NCI-H146 treated with DMSO at 0.1 percent for 48 hours (cell line): ENCODE results near the gene SEC63.
A peak's percentile ranks its signal among the peaks of the same experiment; 100 is the strongest.
"Not testable (repeated sequence)": the region's sequence is repeated elsewhere in the genome, so short reads cannot be mapped to it uniquely, and the experiment has no call there.

Source experiments
- DNase-seq: peaks from one replicate; lab custom pipeline; 2025; ENCODE audit not compliant: unreplicated experiment; lab: John Stamatoyannopoulos, UW

SEC63 gene, protein sequence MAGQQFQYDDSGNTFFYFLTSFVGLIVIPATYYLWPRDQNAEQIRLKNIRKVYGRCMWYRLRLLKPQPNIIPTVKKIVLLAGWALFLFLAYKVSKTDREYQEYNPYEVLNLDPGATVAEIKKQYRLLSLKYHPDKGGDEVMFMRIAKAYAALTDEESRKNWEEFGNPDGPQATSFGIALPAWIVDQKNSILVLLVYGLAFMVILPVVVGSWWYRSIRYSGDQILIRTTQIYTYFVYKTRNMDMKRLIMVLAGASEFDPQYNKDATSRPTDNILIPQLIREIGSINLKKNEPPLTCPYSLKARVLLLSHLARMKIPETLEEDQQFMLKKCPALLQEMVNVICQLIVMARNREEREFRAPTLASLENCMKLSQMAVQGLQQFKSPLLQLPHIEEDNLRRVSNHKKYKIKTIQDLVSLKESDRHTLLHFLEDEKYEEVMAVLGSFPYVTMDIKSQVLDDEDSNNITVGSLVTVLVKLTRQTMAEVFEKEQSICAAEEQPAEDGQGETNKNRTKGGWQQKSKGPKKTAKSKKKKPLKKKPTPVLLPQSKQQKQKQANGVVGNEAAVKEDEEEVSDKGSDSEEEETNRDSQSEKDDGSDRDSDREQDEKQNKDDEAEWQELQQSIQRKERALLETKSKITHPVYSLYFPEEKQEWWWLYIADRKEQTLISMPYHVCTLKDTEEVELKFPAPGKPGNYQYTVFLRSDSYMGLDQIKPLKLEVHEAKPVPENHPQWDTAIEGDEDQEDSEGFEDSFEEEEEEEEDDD

DNA sequence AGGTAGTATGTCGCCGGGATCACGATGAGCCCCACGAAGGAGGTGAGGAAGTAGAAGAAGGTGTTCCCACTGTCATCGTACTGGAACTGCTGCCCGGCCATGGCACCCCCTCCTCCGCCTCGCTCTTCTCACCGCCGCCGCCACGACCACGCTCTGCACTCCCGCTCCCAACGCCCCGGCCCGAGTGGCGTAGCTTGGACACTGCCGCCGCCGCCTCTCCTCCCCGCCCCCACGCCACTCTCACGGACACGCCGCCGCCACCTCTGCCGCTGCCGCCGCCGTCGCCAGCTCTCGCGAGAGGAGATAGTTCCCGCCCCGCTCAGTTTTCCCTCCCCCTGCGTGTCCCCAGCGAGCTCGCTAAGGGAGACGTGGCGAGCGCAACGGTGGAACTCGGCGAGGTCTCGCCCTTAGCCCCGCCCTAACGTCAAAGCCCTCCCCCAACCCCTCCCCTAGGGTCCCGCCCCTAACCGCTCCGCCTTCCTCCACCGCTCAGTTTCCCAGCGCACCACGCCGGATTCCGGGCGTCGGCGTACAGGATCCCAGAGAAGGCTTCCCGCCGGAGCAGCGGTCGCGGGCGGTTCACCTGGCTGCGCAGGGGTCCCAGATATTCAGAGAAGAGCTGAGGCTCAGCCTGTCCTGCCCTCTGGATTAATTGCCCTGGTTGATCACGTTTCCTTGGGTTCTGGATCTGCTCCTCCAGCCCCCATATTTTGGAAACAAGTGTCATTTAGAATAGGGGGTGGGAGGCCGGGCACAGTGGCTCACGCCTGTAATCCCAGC is at the start of gene SEC63:
TSS of gene SEC63 (minus strand) at position 300 of the 780 bp plus-strand sequence. CDS start at position 101, 199 bp downstream.
- peak; percentile 89 for DNase-seq

DNA sequence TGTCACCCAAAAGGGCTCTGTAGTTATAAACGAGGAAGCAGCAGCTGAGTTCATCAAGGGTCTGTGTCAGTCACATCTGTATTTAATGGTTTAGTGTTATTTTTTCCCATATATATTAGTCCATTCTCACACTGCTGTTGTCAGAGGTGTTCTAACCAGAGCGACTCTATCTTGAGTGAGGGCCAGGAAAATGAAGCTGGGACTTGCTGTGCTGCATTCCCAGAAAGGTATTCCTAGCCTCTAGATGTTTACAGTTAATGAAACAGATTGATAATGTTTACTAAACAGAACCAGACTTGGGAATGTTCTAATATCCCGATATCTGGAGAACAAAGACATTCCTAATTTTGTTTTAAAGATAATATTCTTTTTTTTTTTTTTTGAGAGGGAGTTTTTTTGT is 48.0 kb upstream of the SEC63 start:
- no peak for DNase-seq

DNA sequence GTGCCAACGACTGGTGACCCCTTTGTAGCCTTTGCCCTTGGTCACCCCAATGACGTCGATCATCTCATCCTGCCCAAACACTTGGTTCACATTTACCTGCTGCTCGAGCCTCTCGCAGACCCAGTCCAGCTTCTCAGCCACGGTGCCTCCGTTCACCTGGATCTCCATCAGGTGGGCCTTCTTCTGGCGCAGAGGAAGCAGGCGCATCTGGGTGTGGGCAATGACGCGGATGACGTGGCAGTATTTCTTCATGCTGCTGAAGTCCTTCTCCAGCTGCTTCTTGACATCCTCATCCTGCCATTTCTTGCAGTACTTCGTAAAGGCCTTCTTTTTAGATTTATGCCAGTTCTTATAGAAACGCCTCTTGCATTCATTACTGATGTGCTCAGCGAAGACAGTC is 46.9 kb upstream of the SEC63 start:
- no peak for DNase-seq

DNA sequence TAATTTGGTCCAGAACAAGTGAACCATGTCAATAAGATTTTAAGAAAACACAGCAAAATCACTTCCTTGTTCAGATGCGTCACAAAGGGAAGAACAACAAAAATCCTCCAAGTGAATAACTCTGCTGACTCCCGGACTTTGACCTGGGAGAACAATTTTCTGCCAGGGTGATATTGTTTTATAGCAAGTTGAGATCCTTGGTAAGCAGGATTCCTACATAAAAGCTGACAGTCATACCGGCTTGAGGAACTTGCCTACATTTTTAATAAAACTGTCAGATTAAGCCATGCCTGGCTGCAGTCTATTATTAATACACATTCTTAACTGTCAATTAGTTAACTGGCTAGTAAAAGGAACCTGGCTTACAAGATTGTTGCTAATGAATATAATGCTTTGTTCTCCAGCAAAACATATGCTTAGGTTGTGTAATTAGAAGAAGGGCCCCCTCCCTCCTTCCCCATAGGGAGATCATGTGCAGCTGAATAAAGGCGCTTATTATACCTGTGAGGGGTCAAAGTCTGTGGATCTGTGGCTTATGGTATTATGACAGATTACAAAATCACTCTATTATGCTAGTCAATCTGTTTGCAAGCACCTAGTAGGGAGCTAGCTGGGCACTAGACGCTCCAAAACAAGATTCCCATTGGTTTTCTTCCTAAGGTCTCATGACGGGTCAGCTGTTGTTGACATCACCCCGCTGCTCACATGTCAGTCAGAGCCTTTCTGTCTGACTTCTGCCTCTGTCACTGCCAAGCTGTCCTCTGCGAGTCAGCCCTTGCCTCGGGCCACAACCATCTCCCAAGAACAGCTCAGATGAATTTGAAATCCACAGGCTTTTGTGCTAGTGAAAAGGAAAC is 44.6 kb upstream of the SEC63 start:
- peak; percentile 83 for DNase-seq

DNA sequence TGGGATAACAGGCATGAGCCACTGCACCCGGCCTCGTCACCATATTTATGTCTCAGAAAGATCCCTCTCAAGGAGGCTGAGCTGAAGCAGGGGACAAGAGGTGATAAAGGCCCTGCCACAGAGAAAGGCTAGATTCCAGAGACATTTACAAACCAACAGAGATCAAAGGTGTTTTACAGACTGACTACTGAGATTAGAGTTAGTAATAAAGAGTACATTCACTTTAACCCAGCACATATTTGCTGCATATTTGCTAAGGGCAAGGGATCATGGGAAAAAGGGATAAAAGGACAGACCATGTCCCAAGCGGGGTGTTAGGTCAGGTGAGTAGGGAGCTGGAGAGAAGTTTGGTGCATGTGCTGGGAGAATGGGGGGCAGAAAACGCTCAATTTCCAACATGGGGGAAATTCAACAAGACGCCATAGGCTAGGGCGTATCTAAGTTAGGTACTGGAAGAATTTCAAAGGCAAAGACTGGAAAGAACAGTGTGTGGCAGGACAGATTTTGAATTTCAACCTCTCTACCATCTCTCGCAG is 43.8 kb upstream of the SEC63 start:
- DNase-seq = no peak

DNA sequence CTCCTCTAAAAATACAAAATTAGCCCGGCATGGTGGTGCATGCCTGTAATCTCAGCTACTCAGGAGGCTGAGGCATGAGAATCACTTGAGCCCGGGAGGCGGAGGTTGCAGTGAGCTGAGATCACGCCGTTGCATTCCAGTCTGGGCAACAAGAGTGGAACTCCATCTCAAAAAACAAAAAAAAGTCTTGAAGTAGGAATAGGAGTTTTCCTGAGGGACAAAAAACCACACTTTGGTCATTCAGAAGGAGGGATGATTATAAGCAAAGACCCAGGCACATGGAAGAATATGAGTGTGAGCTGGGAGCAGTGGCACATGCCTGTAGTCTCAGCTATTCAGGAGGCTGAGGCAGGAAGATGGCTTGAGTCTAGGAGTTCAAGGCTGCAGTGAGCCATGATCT is 42.3 kb upstream of the SEC63 start:
- DNase-seq = not testable (repeated sequence)

DNA sequence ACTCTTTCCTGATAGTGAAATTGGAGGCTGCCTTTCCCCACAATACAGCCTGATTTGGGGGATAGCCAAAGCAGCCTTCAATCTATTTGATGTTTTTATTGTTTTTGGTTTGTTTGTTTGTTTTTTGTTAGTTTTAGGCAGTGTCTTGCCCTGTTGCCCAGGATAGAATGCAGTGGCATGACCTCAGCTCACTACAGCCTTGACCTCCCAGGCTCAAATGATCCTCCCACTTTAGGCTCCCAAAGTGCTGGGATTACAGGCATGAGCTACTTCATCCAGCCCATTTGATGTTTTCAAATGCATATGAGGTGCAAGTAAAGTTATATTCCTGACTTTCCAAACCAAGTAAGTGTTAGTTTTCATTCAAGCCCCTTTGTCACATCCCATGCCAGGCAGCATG is 41.3 kb upstream of the SEC63 start:
- no peak for DNase-seq

DNA sequence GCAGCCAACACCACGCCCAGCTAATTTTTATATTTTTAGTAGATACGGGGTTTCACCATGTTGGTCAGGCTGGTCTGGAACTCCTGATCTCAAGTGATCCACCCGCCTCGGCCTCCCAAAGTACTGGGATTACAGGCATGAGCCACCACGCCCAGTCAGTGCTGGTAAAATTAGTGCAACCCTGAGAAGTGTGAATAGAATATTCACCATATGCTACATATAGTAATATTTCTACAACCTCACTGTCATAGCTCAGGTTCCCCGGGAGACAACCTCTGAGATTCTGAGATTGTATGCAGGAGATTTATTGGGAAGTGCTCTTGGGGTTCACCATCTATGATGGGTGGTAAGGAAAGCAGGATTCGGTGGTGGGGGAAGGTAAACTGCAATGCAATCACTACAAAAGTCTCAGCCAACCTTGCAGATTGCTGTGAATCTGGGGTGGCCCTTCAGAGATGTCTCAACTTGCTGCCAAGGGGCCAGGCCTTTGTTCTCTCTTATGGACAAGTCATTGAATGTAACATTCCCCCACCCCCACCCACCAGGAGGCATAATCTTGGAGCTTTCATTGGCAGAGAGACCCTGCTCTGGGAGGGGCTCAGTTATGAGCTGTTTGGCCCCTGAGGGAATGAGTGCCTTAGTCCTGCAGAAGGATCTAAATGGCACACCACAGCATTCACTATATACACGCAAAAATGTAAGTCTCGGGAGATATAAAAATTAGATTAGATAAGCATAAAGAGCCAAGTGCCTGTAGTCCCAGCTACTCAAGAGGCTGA is 34.0 kb upstream of the SEC63 start:
- DNase-seq = no peak

DNA sequence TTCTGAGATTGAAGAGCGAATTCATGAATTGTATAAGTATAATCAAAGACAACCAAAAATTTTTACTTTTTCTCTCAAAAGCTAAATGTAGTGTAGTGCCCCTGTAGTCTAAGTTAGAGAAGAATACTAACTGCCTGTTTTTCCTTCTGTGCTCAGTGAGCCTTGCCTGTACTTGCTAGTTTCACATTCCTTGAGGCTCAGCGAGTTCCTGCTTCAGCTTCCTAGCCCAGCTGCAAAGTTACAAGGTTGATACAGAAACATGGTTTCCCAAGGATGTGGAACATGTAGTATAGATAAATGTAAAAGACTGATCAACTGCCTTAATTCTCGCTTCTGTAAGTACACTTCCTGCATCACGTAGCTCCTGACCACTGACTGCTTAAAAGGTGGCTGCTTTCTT is 33.1 kb upstream of the SEC63 start:
- DNase-seq = no peak

DNA sequence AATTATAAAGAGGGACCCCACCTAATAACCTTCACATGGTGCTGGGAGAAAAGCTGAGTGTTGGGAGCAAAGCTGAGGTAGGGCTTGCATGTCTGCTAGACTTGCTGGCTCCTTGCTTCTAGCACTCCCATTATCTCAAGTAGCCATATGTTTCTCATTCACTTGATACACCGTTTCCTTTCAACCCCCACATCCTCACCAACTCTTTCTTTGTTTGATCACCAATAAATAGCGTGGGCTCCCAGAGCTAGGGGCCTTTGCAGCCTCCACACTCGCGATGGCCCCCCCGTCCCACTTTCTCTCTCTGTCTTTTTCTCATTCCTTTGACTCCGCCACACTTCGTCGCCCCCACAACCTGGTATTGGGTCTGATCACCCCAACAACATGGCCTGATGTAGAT is 32.6 kb upstream of the SEC63 start:
- not testable (repeated sequence) for DNase-seq

DNA sequence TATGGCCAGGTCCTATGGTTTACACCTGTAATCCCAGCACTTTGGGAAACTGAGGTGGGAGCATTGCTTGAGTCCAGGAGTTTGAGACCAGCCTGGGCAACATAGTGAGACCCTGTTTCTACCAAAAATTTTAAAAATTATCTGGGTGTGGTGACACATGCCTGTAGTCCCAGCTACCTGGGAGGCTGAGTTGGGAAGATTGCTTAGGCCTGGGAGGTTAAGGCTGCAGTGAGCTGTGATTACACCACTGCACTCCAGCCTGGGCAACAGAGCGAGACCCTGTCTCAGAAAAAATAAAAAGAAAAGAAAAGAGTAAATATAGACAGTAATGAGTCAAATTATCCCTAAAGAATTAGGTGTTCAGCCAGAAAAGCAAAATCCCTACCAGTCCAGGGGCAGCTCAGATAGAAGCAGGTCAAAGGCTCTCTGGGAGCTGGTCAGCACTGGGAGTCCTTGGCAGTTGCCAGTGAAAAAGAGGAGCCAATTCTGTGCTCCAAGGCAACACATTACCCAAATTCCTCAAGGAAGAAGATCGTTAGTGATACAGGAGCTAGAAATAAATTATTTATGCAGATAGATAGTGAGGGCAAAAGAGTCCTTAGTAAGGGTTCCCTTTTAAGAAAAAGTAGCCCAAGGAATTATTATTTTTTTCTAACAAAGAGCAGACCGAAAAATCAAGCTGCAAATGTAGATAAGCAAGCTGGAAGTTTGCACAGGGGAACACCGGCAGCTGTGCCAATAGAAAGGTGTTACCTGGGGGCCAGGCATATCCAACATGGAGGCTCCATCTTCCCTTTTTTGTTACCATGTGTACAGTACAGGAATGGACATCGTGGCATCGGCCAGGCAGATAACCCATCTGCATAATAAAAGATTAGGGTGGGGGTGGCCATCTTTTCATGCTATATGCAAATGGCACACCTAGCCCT is 31.4 kb upstream of the SEC63 start:
- peak; percentile 54 for DNase-seq

DNA sequence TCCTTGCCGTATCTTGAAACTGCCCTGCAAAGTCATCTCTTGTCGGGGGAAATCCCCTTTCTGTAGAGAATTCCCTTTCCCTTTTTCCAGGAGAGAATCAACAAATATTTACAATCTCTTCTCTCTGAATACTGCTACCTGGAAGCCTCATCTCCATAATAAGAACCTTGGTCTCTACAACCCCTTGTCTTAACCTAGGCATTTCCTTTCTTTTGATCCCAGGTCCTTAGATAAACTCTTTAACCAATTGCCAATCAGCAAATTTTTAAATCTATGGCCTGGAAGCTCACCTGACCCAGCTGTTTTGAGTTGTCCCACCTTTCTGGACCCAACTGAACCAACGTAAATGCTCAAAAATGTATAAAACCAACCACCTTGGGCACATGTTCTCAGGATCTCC is 30.6 kb upstream of the SEC63 start:
- DNase-seq = no peak

DNA sequence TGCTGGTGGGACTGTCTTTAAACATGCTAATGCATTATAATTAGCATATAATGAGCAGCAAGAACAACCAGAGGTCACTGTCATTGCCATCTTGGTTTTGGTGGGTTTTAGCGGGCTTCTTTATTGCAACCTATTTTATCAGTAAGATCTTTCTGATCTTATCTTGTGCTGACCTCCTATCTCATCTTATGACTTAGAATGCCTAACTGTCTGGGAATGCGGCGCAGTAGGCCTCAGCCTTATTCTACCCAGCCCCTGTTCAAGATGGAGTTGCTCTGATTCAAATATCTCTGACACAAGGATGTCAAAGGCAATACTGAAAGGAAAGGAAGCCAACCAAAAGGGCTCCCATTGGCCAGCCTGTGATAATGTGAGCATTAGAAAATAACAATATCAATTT is 29.8 kb upstream of the SEC63 start:
- no peak for DNase-seq

DNA sequence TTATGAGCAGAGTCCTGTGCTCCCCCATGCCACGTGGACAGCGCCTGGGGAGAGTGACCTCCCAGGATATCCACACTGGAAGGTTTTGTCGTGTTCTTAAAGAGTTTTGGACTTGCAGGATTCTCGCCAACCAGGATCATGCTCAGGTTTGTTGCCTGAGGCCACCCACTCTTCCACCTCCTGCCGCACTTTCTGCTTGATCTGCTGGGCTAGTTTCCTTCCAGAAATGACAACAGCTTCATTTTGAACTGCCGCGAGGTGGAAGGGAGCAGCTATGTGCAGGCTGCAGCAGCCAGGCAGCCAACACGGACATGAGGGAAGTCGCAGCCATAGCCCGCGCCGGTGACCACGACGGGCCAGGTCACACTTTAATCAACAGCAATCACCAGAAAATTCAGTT is 27.7 kb upstream of the SEC63 start:
- no peak for DNase-seq

DNA sequence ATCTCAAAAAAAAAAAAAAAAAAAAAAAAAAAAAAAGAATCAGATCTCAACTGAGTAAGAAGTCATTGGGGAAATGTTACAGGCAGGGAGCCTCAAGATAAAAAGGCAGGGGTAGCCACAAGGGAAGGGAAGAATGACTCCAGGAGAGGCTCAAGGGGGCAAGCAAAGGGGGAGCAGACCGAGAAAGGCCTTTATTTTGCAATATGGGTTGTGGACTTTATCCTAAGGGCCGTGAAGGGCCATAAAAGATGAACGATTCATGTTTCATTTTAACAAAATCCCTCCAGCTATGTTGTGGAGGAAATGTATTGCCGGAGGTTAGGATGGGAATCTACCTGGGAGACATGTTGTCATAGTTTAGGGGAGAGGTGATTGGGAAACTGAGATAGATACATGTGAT is 25.8 kb upstream of the SEC63 start:
- DNase-seq = no peak

DNA sequence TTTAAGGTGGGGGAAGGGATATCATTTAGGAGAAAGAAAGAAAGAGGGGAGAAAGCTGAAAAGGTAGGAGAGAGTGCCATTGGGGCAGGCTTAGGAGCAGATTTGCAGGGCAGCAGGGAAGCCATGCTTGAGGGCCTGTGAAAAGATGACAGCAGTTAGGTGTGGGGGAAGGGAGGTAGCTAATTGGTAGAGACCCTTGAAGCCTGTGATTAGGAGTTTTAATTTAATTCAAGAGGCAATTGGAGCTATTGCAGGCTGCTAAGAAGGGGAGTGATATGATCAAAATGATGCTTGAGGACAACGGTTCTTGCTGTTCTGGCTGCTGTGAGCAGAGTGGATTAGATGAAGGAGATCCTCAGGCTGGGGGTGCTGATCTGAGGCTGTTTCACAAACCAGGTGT is 24.5 kb upstream of the SEC63 start:
- DNase-seq = no peak

DNA sequence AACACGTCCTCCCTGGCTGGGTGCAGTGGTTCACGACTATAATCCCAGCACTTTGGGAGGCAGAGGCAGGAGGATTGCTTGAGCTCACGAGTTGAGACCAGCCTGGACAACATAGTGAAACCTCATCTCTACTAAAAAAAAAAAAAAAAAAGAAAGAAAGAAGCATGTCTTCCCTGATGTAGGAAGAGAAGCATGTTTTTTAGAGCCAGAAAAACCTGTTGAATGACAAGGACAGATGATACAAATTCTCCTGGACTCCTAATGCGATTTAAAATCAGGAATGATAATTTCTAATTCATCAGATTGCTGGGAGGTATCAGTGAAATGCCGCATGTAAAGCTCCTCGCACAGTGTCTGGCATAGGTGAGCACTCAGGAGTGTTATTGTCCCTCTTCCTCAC is 23.7 kb upstream of the SEC63 start:
- DNase-seq = no peak

DNA sequence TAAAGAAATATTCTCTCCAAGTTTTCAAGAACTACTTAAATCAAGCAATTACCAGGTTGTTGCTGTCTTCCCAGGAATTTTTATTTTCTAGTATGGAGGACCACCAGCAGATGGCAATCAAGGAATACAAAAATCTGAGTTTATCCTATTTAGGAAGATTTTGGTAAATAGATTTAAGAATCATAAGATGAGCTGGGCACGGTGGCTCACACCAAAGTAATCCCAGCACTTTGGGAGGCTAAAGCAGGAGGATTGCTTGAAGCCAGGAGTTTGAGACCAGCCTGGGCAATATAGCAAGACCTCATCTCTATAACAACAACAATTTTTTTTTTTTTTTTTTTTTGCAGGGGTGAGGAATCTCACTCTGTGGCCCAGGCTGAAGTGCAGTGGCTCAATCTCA is 19.3 kb upstream of the SEC63 start:
- DNase-seq = peak; percentile 38
